ENCODE results near the gene PTPRK.

DNA sequence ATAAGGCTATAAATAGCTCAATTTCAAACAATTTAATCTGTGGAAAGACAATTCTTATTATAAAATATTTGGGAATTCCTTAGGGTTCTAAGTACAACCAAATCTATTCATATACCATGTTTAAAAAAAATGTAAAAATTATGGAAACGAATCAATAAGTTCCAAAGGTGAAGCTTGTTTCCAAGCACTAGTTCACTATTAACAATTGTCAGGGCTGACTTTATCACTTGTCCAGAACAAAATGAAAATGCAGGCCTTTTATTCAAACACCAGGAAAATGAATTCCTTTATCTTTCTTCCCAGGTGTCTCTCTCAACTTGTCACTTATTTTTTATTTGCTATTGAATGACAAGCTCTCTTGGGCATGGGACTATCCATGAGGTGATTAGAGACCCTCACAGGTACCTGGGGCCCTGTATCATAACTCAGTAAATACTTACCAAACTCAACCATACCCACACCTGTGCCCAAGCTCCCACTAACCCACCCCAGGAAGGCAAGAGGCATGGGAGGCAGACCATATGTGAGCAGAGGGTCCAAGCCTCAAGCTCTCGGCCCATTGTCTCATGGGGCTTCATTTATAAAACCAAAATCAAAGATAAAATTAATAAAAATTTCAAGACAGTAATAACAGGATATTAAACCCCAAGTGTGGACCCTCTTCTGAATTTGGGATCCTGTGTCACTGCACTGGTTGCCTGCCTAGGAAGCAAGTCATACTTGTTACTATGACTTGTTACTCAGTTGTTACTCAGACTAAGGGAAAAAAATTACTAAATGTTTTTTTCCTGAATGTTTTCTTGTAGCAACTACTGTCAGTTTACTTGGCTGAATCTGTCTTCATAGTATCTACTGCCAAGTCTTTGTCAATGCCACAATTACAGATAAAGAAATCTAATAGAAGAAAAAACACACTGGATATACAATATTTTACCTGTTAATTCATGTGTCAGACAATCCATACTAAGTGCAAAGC, 54.7 kb downstream of the PTPRK start:
- TF ChIP-seq, protein P1, sequence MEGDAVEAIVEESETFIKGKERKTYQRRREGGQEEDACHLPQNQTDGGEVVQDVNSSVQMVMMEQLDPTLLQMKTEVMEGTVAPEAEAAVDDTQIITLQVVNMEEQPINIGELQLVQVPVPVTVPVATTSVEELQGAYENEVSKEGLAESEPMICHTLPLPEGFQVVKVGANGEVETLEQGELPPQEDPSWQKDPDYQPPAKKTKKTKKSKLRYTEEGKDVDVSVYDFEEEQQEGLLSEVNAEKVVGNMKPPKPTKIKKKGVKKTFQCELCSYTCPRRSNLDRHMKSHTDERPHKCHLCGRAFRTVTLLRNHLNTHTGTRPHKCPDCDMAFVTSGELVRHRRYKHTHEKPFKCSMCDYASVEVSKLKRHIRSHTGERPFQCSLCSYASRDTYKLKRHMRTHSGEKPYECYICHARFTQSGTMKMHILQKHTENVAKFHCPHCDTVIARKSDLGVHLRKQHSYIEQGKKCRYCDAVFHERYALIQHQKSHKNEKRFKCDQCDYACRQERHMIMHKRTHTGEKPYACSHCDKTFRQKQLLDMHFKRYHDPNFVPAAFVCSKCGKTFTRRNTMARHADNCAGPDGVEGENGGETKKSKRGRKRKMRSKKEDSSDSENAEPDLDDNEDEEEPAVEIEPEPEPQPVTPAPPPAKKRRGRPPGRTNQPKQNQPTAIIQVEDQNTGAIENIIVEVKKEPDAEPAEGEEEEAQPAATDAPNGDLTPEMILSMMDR (IDR thresholded peaks at IDR 0.05; ENCODE audit: low read depth, low read length): no peak
- no peak for TF ChIP-seq EZH2phosphoT487 (IDR thresholded peaks at IDR 0.05; ENCODE audit: low read depth)

Measured in OCI-LY3 (cell line).